Brain microvascular endothelial cell (primary cell): Measurements from ENCODE around the gene ARFIP1.

Experiments used
- DNase-seq: peaks from one replicate; pipeline ENCODE4 v3.0.0-alpha.2; 2020
- H3K27ac ChIP-seq: fragments of 250-450 bp; sonication (Bioruptor Pico); 2 replicates; pipeline ENCODE4 v1.5.1; 2020; ENCODE audit warnings: mild to moderate bottlenecking, moderate library complexity
- H3K27me3 ChIP-seq: fragments of 250-450 bp; sonication (Bioruptor Pico); replicated peaks from 2 replicates; pipeline ENCODE4 v1.5.1; 2020; ENCODE audit warnings: mild to moderate bottlenecking
- H3K36me3 ChIP-seq: fragments of 250-450 bp; sonication (Bioruptor Pico); replicated peaks from 2 replicates; pipeline ENCODE4 v1.5.1; 2020; ENCODE audit warnings: mild to moderate bottlenecking
- H3K4me3 ChIP-seq: 2 replicates; pipeline ENCODE4 v1.5.1; 2011; ENCODE audit warnings: low read depth, mild to moderate bottlenecking, control low read depth, low read length, moderate library complexity
- in situ Hi-C: cut with HindIII; loops from 2 replicates; pipeline ENCODE4 v1.10.0; 2017; ENCODE audit warnings: low sequenced_read_pairs, low pct_ligation_motif_present
- TF ChIP-seq, protein P1 (sequence below): IDR thresholded peaks from 2 replicates; pipeline ENCODE4 v1.5.1; 2011; ENCODE audit warnings: low read depth, mild to moderate bottlenecking, moderate library complexity, low read length, control low read depth, inconsistent platforms; ENCODE audit errors: missing control alignments

Gene ARFIP1

DNA sequence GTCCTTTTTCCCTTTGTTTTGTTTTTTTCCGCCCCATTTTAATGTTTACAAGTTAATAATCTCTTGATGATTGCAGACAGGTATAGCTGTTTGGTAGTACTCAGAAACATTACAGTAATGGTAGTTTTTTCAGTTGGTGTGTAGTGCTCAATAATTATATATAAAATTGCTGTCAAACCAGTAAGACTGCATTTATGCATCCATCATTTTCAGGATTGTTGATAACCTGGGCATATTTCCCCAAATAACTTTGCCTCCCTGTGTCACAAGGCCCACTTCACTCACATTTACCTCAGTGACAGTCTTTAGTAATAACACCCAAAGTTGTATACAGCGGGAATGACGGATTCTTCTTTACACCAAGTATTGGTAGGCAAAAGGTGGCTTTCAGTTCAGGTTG lies 16.1 kb downstream of the ARFIP1 start:
- Histone ChIP-seq H3K27me3 (no peaks in the 10 kb centered on the region), H3K4me3 (no peak overlapping the region), H3K27ac (no peak overlapping the region), H3K36me3 (no peaks in the 10 kb centered on the region)
- in situ Hi-C loops = no loop called here
- TF ChIP-seq, protein P1, sequence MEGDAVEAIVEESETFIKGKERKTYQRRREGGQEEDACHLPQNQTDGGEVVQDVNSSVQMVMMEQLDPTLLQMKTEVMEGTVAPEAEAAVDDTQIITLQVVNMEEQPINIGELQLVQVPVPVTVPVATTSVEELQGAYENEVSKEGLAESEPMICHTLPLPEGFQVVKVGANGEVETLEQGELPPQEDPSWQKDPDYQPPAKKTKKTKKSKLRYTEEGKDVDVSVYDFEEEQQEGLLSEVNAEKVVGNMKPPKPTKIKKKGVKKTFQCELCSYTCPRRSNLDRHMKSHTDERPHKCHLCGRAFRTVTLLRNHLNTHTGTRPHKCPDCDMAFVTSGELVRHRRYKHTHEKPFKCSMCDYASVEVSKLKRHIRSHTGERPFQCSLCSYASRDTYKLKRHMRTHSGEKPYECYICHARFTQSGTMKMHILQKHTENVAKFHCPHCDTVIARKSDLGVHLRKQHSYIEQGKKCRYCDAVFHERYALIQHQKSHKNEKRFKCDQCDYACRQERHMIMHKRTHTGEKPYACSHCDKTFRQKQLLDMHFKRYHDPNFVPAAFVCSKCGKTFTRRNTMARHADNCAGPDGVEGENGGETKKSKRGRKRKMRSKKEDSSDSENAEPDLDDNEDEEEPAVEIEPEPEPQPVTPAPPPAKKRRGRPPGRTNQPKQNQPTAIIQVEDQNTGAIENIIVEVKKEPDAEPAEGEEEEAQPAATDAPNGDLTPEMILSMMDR = no peak
- DNase-seq = no peak

DNA sequence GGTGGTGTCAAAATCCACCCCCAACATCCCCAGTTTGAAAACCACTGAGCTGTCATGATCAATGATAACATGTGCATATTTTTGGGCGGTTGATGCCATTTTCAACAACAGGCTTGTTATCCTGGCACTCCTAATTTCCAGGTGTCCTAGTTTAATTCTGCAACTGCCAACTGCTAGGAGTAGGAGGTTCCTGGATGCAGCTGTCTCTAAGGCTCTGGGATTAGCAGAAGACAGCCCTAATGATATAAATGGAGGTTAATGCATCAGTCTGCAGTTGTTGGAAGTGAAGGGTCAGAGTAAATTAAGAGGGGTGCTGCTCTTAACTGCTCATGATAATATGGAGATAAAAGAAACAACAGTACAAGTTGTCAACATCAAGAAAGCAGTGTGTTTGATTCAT lies 23.8 kb downstream of the ARFIP1 start:
- no peak overlapping the region for H3K27ac ChIP-seq
- in situ Hi-C loops = no loop called here
- H3K36me3 ChIP-seq = no peaks in the 10 kb centered on the region
- TF ChIP-seq, protein P1 = no peak
- no peaks in the 10 kb centered on the region for H3K27me3 ChIP-seq
- DNase-seq = no peak
- H3K4me3 ChIP-seq = no peak overlapping the region

DNA sequence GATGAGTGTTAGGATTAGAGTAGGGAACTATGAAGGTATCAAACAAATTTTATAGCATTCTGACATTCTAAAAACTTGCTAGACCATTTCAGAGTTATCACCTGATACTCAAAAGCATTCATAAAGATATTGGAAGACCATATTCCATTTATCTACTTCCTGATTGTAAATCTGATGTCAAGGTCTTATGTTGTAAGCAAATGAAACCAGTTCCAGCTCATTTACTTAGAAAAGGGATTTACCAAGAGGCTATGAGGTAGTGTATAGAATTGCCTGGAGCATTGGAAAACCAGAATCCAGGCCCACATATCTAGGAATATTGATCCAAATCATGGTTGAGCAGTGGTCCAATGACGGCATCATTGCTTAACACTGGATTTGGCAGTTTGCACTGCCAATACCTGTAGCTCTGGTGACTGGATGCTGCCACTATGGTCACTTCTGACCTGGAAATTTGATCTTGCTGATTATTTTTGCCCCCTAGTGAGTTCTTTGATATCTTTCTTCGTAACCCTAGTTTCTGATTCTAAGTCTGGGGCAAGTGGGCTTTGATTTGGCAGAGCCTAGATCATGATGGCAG lies 25.4 kb downstream of the ARFIP1 start:
- H3K36me3 ChIP-seq = no peaks in the 10 kb centered on the region
- in situ Hi-C loops = no loop called here
- DNase-seq = no peak
- no peak overlapping the region for H3K4me3 ChIP-seq
- TF ChIP-seq, protein P1 = no peak
- H3K27me3 ChIP-seq = no peaks in the 10 kb centered on the region
- H3K27ac ChIP-seq = no peak overlapping the region

DNA sequence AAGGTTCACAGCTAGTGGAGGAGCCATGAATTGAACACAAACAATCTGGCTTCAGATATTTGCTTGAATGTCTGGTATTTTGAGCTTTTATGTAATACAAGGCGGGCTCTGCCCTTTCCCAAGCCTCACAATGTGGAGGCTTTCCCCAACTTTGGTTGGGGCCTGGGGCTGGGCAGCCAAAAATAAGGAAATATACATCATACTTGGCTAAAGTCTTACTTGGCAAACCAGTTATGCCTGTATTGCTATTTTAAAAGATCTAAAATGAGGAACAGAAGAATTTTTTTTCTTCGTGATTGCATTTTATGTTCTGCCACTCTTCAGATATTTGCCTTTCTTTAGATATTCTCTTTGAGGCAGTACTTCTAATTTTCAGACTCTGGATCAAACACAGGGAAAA lies 26.1 kb downstream of the ARFIP1 start:
- Histone ChIP-seq H3K27me3 (no peaks in the 10 kb centered on the region), H3K4me3 (no peak overlapping the region), H3K27ac (no peak overlapping the region), H3K36me3 (no peaks in the 10 kb centered on the region)
- TF ChIP-seq, protein P1 = no peak
- no peak for DNase-seq
- in situ Hi-C loops = no loop called here

DNA sequence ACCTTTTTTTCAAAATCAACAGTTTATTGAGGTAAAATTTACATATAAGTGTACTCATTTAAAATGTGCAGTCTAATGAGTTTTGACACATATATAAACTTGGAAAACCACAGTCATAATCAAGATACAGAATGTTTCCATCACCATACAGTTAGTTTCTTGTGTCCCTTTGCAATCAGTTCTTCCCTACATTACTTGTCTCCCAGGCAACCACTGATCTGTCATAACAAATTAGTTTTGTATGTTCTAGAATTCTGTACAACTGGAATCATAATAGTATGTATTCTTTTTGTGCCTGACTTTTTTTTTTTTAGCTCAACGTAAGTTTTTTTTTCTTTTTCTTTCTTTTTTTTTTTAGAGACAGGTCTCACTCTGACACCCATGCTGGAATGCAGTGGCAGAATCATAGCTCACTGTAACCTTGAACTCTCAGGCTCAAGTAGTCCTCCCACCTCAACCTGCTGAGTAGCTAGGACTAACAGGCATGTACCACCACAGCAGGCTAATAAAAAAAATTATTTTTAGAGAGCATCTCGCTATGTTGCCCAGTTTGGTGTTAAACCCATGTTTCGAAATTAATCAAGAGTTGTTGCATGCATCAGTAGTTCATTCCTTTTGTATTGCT lies 26.9 kb downstream of the ARFIP1 start:
- DNase-seq = no peak
- in situ Hi-C loops = no loop called here
- H3K27me3 ChIP-seq = no peaks in the 10 kb centered on the region
- H3K27ac ChIP-seq = no peak overlapping the region
- H3K4me3 ChIP-seq = no peak overlapping the region
- TF ChIP-seq, protein P1 = no peak
- no peaks in the 10 kb centered on the region for H3K36me3 ChIP-seq
